Tibial nerve (tissue), 3 donors: ENCODE data around the gene TTC31.

ENCODE experiments used
- POLR2A ChIP-seq, 2 donors: fragments of 450-650 bp; IDR thresholded peaks; one replicate each; pipeline ENCODE4 v1.6.1; 2017; ENCODE audit warnings: antibody characterized with exemption in 2 of 2, mild to moderate bottlenecking in 2 of 2, moderate library complexity in 2 of 2
- TF ChIP-seq, protein P1 (sequence below), 5 experiments: fragments of 200-600 bp in 3 of 5; fragments of 450-650 bp in 2 of 5; sonication (generic) in 3 of 5; IDR thresholded peaks; one replicate each; pipeline ENCODE4 v1.5.1; 2016 to 2019; ENCODE audit warnings: antibody characterized with exemption in 5 of 5, mild to moderate bottlenecking in 3 of 5, moderate library complexity in 2 of 5

DNA sequence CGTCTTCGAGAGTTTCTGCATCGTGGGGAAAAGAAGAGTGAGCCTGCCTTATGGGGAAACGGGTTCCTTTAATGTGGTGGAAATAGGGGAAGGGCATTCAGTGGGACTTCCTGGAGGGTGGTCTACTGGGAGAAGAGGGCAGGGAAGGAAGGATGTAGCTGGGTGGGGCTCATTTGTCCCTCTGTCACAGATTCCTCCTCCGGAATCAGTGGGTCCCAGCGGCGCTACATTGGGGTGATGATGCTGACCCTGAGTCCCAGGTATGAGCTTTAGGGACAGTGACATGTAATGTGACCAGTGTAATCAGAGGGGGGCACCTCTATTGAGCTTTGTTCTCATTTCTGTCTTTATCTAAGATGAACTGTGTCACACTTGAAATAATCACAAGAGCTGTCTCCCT lies 48.8 kb downstream of the TTC31 start:
- TF ChIP-seq, protein P1, sequence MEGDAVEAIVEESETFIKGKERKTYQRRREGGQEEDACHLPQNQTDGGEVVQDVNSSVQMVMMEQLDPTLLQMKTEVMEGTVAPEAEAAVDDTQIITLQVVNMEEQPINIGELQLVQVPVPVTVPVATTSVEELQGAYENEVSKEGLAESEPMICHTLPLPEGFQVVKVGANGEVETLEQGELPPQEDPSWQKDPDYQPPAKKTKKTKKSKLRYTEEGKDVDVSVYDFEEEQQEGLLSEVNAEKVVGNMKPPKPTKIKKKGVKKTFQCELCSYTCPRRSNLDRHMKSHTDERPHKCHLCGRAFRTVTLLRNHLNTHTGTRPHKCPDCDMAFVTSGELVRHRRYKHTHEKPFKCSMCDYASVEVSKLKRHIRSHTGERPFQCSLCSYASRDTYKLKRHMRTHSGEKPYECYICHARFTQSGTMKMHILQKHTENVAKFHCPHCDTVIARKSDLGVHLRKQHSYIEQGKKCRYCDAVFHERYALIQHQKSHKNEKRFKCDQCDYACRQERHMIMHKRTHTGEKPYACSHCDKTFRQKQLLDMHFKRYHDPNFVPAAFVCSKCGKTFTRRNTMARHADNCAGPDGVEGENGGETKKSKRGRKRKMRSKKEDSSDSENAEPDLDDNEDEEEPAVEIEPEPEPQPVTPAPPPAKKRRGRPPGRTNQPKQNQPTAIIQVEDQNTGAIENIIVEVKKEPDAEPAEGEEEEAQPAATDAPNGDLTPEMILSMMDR (IDR thresholded peaks at IDR 0.05) = no peak
- no peak for TF ChIP-seq POLR2A (IDR thresholded peaks at IDR 0.05)
